ENCODE measurements around the gene ATP6V0A1. TPM values are rescaled to one million over a fixed set of nuclear protein-coding genes. Genes with fewer than 3 reads are reported as not detected.
A peak's percentile ranks its signal among the peaks of the same experiment; 100 is the strongest.

ATP6V0A1 gene
- total and polyA plus RNA-seq, 2 of the 4 experiments (the other 2 are of a cell fraction), result 18.8 to 34.0 TPM

- no TSS peak for BruUV-seq (replicated peaks)
- in situ Hi-C loops (cut with MboI; ENCODE audit: low sequenced_read_pairs), result no loop called here
Observed at GRCh38 chr17:42457107-42457792, 1.4 kb upstream of the ATP6V0A1 start.

More at GRCh38 chr17:42457107-42457792, 1.4 kb upstream of the ATP6V0A1 start:
- no peak overlapping the region for H2AK5ac ChIP-seq (ENCODE audit: low read depth, low read length)
- no peak overlapping the region for H2BK15ac ChIP-seq (ENCODE audit: low read depth, low read length)
- no peak overlapping the region for H3K18ac ChIP-seq (ENCODE audit: low read depth, low read length)
- H3K27me3 ChIP-seq (ENCODE audit: control insufficient read depth, insufficient read depth, low read length), result no peaks in the 10 kb centered on the region
- H3K4ac ChIP-seq (ENCODE audit: low read depth, low read length), result no peak overlapping the region
- CTCF ChIA-PET, result no interaction called here
- H3K4me1 ChIP-seq (ENCODE audit: control insufficient read depth, insufficient read depth, low read length), result peaks cover 10% of the 10 kb centered on the region
- no peak overlapping the region for H2BK20ac ChIP-seq (ENCODE audit: low read depth, low read length)
- peaks cover 7 to 38% of the 10 kb centered on the region in 2 experiments; a peak in 2 of 4 replicates for H3K79me1 ChIP-seq (ENCODE audit: low read depth in 1 of 2, low read length in 2 of 2)
- intact Hi-C loops (cut with micrococcal nuclease), result no loop called here
- no peak overlapping the region for H4K5ac ChIP-seq (ENCODE audit: low read depth, low read length)
- H3K9me1 ChIP-seq (ENCODE audit: insufficient read depth, low read length), result peaks cover 7% of the 10 kb centered on the region; the same call in 1 of the 2 replicates
- H3K23ac ChIP-seq (ENCODE audit: low read depth, low read length), result peak overlapping the region; percentile 67; the same call in 1 of the 2 replicates
- peak overlapping the region; percentile 20; the same call in 1 of the 2 replicates for H3K4me2 ChIP-seq (ENCODE audit: low read depth, low read length)
- no peak overlapping the region for H3K56ac ChIP-seq (ENCODE audit: extremely low read depth, insufficient read depth, low read length)
- peaks cover 17% of the 10 kb centered on the region for H4K20me1 ChIP-seq (ENCODE audit: insufficient read depth, low read length)
- ATAC-seq (ENCODE audit: low read depth) (no peak), DNase-seq (no peak)
- H3K9me3 ChIP-seq (ENCODE audit: control insufficient read depth, insufficient read depth, low read length), result no peaks in the 10 kb centered on the region
- TF ChIP-seq RCOR1 (IDR thresholded peaks at IDR 0.05; ENCODE audit: insufficient replicate concordance, low read length) (no peak), ELK1 (IDR thresholded peaks at IDR 0.05; ENCODE audit: borderline replicate concordance, low read depth, low read length) (no peak), USF2 (IDR thresholded peaks at IDR 0.05; ENCODE audit: low read depth, low read length) (no peak), RAD21 (IDR thresholded peaks at IDR 0.05; ENCODE audit: low read length) (no peak), CHD1 (IDR thresholded peaks at IDR 0.05; ENCODE audit: low read depth, low read length) (no peak)
- H2BK5ac ChIP-seq (ENCODE audit: low read depth, low read length, poor library complexity, severe bottlenecking), result peak overlapping the region; percentile 25
- peaks cover 3% of the 10 kb centered on the region; the same call in 1 of the 2 replicates for H3K36me3 ChIP-seq (ENCODE audit: control insufficient read depth, insufficient read depth, low read length)
- H2AFZ ChIP-seq (replicated peaks; ENCODE audit: low read length, poor library complexity), result no peak overlapping the region
- H2AK9ac ChIP-seq (replicated peaks; ENCODE audit: low read depth, low read length, poor library complexity), result no peak overlapping the region
- POLR2A ChIA-PET (ENCODE audit: unreplicated experiment), result interaction anchor here (0.7 kb wide), 1 partner anchor 10 kb away, joined by 6 read pairs; no protein-coding TSS in a partner anchor
- no peak overlapping the region for H2BK120ac ChIP-seq (ENCODE audit: low read depth, low read length)
- no peak overlapping the region for H4K8ac ChIP-seq (ENCODE audit: low read depth in 2 of 2, low read length in 2 of 2)
- dilution Hi-C loops (cut with HindIII; ENCODE audit: low sequenced_read_pairs, unreplicated experiment), result no loop called here
- no CpG with 5 or more reads among the region's 6 CpGs for WGBS, 2 experiments (ENCODE audit: extremely low coverage in 2 of 2, insufficient read length in 1 of 2)
- H4K91ac ChIP-seq (ENCODE audit: insufficient read depth, low read depth, low read length), result no peak overlapping the region
- no peak overlapping the region for H3K27ac ChIP-seq (ENCODE audit: insufficient read depth, low read length)
- H3K9ac ChIP-seq (ENCODE audit: low read depth, low read length), result no peak overlapping the region
- H3K4me3 ChIP-seq (ENCODE audit: insufficient read depth, low read depth, low read length), result no peak overlapping the region
- no peak overlapping the region for H3K14ac ChIP-seq (replicated peaks; ENCODE audit: low read depth, low read length)

All from IMR-90 (cell line).